ENCODE results near the gene PCCA.

DNA sequence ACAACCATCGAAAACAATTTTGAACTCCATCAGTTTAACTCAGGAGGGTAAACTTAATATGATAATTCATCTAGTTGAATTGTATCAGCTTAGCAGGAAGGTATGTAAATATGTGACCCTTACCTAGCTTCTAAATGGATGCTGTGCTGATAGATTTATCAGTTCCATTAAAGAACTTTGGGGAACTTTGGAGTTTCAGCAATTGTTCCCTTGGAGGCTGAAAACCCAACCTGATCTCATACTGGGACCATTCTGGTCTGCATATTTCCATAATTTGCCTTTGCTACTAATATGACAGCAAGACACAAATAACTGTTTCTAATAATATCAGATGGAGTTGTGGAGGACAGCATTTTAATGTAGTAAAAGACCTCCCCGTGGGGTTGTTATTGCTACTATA is 371.9 kb downstream of the PCCA start:
- TF ChIP-seq POLR2AphosphoS5 (IDR thresholded peaks at IDR 0.05; ENCODE audit: insufficient read depth in 1 of 2, low read depth in 1 of 2) (no peak), POLR2A (IDR thresholded peaks at IDR 0.05) (no peak)
- TF ChIP-seq, protein P1, sequence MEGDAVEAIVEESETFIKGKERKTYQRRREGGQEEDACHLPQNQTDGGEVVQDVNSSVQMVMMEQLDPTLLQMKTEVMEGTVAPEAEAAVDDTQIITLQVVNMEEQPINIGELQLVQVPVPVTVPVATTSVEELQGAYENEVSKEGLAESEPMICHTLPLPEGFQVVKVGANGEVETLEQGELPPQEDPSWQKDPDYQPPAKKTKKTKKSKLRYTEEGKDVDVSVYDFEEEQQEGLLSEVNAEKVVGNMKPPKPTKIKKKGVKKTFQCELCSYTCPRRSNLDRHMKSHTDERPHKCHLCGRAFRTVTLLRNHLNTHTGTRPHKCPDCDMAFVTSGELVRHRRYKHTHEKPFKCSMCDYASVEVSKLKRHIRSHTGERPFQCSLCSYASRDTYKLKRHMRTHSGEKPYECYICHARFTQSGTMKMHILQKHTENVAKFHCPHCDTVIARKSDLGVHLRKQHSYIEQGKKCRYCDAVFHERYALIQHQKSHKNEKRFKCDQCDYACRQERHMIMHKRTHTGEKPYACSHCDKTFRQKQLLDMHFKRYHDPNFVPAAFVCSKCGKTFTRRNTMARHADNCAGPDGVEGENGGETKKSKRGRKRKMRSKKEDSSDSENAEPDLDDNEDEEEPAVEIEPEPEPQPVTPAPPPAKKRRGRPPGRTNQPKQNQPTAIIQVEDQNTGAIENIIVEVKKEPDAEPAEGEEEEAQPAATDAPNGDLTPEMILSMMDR (IDR thresholded peaks at IDR 0.05): no peak

Data from vagina (tissue), 2 donors.